Measurements from ENCODE around the gene CDH4.
A peak's percentile ranks its signal among the peaks of the same experiment; 100 is the strongest.

CDH4 gene

DNA sequence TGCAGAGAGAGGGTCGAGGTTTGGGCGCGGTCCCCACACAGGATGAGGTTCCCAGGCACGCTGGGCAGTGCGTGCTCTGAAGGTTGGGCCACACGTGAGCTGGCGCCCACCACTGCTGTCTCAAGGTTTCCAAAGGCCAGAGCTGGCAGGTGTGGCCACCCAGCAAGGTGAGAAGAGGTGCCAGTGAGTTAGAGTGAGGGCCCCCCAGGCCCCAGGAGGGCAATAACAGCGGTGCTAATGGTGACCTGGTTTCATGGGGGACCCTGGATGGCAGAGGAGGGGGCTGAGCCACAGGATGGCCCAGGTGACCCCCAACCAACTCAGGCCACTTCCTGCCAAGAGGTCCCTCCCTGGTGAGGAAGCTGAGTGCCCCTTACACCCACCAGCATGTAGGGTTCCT, 628.6 kb downstream of the CDH4 start:
- no peak for DNase-seq (ENCODE audit: low read depth)

DNA sequence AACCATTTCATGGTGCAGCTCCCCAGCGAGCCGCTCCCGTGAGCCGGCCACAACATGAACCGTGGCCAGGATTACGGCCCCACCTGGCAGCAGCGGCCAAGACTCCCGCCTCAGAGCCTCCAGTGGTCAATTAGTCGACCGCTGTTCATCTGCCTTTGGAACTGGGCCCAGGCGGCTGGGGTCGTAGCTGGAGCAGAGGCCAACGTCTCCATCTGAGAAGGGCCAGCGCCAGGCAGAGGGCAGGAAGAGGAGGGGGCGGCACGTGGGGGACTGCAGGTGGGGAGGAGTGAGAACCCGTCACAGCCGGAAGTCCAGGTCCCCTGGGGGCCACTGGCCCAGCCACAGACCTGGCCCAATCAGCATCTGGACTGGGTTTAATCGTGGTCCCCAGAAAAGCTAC, 629.4 kb downstream of the CDH4 start:
- no peak for DNase-seq (ENCODE audit: low read depth)

DNA sequence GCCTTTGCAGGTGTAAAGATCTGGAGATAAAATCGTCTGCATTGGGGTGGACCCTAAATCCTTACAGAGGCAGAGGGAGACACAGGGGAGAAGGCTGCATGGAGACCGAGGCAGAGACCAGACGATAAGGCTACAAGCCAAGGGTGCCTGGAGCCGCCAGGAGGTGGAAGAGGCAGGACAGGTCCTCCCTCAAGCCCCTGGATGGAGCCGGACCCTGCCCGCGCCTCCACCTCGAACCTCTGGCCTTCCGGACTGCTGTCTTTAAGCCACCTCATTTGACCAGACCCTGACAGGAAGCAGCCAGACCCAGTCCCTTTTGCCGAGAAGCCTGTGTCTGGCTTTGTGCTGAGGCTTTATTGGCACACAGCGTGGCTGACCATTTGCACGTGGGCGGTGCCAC, 629.8 kb downstream of the CDH4 start:
- DNase-seq (ENCODE audit: low read depth), result no peak

GRCh38 chr20:61882716-61883615, 630.9 kb downstream of the CDH4 start:
- DNase-seq (ENCODE audit: low read depth), result no peak

- no peak for DNase-seq (ENCODE audit: low read depth)
These were observed 631.9 kb downstream of the CDH4 start for GRCh38 chr20:61883857-61884393.

- no peak for DNase-seq (ENCODE audit: low read depth)
These were observed 632.7 kb downstream of the CDH4 start for GRCh38 chr20:61884571-61885389.

DNA sequence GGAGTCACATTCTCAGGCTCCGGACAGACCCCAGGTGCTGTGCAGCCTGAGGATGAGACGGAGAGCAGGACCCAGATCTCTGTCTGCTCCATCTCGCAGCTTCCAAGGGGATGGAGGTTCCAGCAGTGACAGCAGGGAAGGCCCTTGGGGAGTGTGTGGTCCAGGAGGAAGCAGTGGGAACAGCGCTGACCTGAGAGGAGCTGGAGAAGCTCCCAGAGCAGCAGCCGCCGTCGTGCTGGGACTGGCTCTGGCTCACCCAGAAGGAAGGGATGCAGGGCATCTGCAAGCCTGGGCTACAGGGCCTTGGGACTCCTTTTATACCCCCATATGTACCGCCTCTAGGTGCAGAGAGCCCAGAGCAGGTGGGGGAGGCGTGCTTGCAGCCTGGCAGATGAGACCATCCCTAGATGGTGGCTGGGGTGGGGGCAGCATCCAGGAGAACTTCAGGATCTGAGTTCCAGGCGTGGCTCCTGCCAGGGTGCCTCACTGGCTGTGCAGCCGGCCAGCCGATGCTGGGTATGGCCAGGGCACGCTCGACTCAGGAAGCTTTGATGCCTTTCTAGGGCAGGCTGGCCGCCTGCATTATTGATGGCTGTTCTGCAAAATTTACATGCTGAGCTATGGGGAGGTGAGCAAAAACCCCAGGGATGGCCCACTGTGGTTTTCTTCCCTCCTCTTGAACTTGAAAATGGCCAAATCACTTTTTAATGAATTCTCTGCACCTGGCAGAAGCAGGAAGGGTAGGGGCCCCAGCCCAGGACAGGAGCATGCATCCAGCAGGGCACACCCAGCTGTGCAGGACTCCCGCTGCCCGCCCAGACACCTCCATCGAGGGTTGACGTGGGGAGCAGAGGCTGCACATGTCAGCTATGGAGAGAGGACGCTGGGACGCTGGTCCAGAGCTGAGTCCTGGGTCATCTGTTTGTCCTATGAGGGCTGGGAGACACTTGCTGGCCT, 634.0 kb downstream of the CDH4 start:
- DNase-seq (ENCODE audit: low read depth), result no peak

DNA sequence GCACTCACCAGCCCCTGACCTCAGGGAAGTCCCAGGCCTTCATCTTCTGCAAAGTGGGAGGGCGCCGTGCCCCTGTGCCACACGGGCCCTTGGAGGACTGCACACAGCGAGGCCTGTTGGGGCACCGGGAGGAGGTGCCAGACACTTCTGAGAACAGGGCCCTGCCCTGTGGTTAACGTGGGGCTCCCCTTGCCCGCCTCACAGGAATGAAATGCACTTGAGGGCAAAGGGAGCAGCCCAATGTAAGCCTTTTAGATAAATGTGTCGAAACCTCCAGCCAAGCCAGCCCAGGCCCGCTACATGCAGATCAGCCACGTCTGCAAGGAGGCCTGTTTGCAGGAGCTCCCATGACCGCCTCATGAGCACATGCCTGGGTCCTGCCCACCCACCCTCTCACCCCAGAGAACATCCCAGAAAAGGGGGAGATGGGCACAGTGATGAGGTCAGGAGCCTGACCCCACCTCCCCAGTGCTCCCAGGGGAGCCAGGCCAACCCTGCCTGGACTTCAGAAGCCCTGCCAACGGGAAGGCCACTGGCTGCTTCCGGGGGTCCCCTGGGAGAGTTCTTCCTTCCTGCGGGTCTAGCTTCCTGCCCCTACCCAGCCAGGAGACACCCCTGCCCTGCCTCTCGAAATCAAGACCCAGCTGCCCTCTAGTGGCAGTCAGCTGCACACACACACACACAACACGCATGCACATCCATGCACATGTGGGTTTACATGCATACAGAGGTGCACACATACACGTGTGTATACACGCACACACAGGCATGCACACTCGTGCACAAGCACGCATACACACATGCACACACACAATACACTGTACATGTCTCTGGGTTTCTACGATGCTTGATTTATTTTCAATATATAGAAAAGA, 634.9 kb downstream of the CDH4 start:
- peak; percentile 10 for DNase-seq (ENCODE audit: low read depth)

- no peak for DNase-seq (ENCODE audit: low read depth)
These were observed 635.6 kb downstream of the CDH4 start for GRCh38 chr20:61887596-61888093.

DNA sequence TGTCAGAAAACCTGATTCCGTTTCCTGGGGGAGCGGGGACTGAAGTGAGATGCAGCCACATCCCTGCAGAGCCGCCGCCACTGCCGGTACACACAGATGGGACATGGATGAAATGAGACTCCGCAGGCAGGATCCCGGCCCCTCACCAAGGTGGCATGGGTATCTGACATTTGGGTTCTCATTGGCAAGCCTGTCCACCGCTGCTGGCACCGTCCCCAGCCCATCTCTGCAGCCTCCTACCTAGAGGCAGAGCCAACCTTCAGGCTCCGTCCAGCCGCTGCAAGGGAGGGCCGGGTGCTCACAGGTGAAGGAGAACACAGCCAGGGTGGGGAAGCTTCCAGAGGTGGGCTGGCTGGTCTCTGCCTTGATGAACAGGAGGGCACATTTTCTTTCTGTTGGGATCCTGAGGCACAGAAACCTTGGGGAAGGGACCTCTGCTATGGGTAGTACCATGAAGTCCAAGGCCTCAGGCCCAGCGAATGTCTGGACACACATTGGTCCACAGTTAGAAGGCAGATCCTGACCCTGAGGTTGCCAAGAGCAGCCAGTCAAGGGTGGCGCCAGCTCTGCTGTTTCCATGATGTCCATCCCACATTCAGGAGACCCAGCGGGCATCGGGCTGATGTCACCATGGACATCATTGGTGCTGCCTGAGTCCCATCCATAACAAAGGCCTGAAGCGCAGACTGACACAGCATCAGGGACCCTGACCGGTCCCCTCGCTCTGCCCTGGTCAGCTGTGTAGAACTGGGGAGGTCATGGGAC, 636.2 kb downstream of the CDH4 start:
- no peak for DNase-seq (ENCODE audit: low read depth)

DNA sequence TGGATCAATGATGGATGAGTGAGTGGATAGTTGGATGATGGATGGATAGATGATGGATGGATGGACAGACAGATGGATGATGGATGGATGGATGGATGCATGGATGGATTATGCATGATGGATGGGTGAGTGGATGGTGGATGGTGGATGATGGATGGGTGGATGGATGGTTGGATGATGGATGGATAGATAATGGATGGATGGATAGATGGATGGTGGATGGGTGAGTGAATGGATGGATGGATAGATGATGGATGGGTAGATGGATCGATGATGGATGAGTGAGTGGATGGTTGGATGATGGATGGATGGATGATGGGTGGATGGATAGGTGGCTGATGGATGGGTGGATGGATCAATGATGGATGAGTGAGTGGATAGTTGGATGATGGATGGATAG, 637.6 kb downstream of the CDH4 start:
- DNase-seq (ENCODE audit: low read depth), result no peak

DNA sequence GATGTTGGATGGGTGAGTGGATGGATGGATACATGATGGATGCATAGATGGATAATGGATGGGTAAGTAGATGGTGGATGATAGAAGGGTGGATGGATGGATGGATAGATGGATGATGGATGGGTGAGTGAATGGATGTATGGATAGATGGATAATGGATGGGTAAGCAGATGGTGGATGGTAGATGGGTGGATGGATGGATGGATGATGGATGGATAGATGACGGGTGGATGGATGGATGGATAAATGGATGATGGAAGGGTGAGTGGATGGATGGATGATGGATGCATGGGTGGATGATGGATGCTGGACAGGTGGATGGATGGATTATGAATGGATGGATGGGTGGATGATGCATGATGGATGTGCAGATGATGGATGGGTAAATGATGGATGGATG, 638.1 kb downstream of the CDH4 start:
- DNase-seq (ENCODE audit: low read depth), result no peak

GRCh38 chr20:61891476-61891875, 639.4 kb downstream of the CDH4 start:
- DNase-seq (ENCODE audit: low read depth), result no peak

- DNase-seq (ENCODE audit: low read depth), result no peak
These were observed 640.0 kb downstream of the CDH4 start for GRCh38 chr20:61891916-61892649.

- DNase-seq (ENCODE audit: low read depth), result no peak
These were observed 643.0 kb downstream of the CDH4 start for GRCh38 chr20:61895016-61895415.

DNA sequence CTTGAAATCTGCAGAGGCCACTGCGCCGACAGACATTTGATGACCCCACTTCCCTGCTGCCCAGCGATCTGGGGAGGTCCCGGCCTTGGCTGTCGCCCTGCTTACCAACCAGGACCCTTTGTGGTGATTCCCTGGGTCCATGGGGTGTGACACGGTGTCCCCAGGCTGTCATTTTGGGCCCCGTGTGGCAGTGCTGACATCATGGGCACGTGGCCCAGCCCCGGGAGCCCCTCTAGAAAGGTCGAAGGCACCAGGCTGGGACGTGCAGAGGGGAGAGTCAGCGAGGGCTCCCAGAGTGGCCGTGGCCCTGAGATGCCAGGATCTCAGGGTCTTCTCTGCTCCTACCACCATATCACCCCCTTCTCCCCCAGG, 643.6 kb downstream of the CDH4 start:
- no peak for DNase-seq (ENCODE audit: low read depth)

GRCh38 chr20:61896058-61896961, 644.2 kb downstream of the CDH4 start:
- DNase-seq (ENCODE audit: low read depth), result peak; percentile 5
